ENCODE results near the gene LEPROT.

GRCh38 chr1:65434760-65435159, 14.3 kb downstream of the LEPROT start:
- TF ChIP-seq EP300 (IDR thresholded peaks at IDR 0.05): no peak
- TF ChIP-seq POLR2A (IDR thresholded peaks at IDR 0.05): no peak
- no peak for TF ChIP-seq CTCF (IDR thresholded peaks at IDR 0.05)

Data from ovary (tissue), 3 donors.